Measurements from ENCODE around the gene SUCNR1. TPM values are rescaled to one million over a fixed set of nuclear protein-coding genes. Genes with fewer than 3 reads are reported as not detected.

SUCNR1 gene
- total RNA-seq, 1 experiment from 2014 or later: not detected

DNA sequence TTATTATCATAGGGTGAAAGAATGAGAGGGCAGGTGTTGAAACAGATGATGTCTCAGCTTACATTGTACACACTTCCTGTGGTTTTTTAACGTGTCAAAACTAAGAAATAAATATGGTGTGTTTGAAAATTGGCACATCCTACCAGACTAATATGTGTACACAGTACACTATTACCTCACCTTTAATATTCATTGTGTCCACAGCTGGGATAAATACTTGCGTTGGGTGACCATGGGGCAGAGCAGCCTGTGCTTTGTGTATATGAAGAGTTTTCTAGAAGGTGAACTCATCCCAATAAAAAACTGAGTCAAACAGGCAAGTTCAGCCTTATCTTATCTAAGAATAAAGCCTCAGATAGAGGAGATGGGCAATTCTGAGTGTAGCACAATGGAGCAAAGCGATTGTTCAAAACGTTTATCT lies 17.3 kb downstream of the SUCNR1 start:
- H2BK12ac ChIP-seq (ENCODE audit: insufficient read length, low read depth, low read length): no peak overlapping the region
- no peak overlapping the region for H3K56ac ChIP-seq (ENCODE audit: insufficient read length, low read depth, low read length)
- no peaks in the 10 kb centered on the region for H3K23me2 ChIP-seq (ENCODE audit: insufficient read length, low read depth, low read length, poor library complexity, severe bottlenecking)
- WGBS (ENCODE audit: extremely low coverage, insufficient read length, low lambda C conversion rate): no CpG with 5 or more reads among the region's 4 CpGs
- no peak overlapping the region for H2BK120ac ChIP-seq (ENCODE audit: low read depth, low read length, poor library complexity, severe bottlenecking)
- no peak for DNase-seq
- no peaks in the 10 kb centered on the region for H4K20me1 ChIP-seq (ENCODE audit: control insufficient read depth, insufficient read depth, insufficient read length)
- H3K4me1 ChIP-seq (ENCODE audit: insufficient read depth, low read length): no peaks in the 10 kb centered on the region
- H3K4me2 ChIP-seq (ENCODE audit: insufficient read depth, insufficient read length, low read length): no peak overlapping the region
- H3K14ac ChIP-seq (ENCODE audit: insufficient read depth, low read length): no peak overlapping the region
- no peak overlapping the region for H2AFZ ChIP-seq (ENCODE audit: low read length)
- H3K9ac ChIP-seq (ENCODE audit: extremely low read depth, insufficient read length, low read length): no peak overlapping the region
- H4K5ac ChIP-seq (ENCODE audit: insufficient read length, low read depth, low read length): no peak overlapping the region
- no peak overlapping the region for H3T11ph ChIP-seq (ENCODE audit: low read length)
- no peak overlapping the region for H3K27ac ChIP-seq (ENCODE audit: insufficient read length, low read depth, low read length)
- peaks cover 0 to 3% of the 10 kb centered on the region in 2 experiments; a peak in 2 of 5 replicates for H3K9me3 Mint-ChIP-seq
- H3K27ac Mint-ChIP-seq: no peak overlapping the region
- no peaks in the 10 kb centered on the region; a peak in 1 of 7 replicates for H3K36me3 Mint-ChIP-seq (ENCODE audit: insufficient read depth in 1 of 3, low read depth in 3 of 3)
- no peak overlapping the region for H3K18ac ChIP-seq (ENCODE audit: insufficient read length, low read depth, low read length)
- H3K4me3 Mint-ChIP-seq: no peak overlapping the region
- H3K27me3 ChIP-seq (ENCODE audit: insufficient read depth, low read length): no peaks in the 10 kb centered on the region
- no peak overlapping the region for H2BK5ac ChIP-seq (ENCODE audit: insufficient read length, low read length)
- H2AK5ac ChIP-seq (ENCODE audit: insufficient read length, low read length): no peak overlapping the region
- H4K91ac ChIP-seq (ENCODE audit: insufficient read length, low read depth, low read length): no peak overlapping the region
- no peaks in the 10 kb centered on the region for H3K9me3 ChIP-seq (ENCODE audit: control insufficient read depth, low read depth, low read length)
- H3K23ac ChIP-seq (ENCODE audit: insufficient read length, low read depth, low read length): no peak overlapping the region
- H3K79me1 ChIP-seq (ENCODE audit: insufficient read depth, low read depth, low read length, poor library complexity, severe bottlenecking): no peaks in the 10 kb centered on the region
- H3K4me1 Mint-ChIP-seq: peaks cover 7 to 9% of the 10 kb centered on the region in 2 experiments
- no peak overlapping the region for H2BK20ac ChIP-seq (ENCODE audit: low read depth, low read length, poor library complexity, severe bottlenecking)
- H2BK15ac ChIP-seq (ENCODE audit: low read depth, low read length): no peak overlapping the region
- H4K8ac ChIP-seq (replicated peaks; ENCODE audit: insufficient read length, low read depth, low read length): no peak overlapping the region
- TF ChIP-seq, protein P1, sequence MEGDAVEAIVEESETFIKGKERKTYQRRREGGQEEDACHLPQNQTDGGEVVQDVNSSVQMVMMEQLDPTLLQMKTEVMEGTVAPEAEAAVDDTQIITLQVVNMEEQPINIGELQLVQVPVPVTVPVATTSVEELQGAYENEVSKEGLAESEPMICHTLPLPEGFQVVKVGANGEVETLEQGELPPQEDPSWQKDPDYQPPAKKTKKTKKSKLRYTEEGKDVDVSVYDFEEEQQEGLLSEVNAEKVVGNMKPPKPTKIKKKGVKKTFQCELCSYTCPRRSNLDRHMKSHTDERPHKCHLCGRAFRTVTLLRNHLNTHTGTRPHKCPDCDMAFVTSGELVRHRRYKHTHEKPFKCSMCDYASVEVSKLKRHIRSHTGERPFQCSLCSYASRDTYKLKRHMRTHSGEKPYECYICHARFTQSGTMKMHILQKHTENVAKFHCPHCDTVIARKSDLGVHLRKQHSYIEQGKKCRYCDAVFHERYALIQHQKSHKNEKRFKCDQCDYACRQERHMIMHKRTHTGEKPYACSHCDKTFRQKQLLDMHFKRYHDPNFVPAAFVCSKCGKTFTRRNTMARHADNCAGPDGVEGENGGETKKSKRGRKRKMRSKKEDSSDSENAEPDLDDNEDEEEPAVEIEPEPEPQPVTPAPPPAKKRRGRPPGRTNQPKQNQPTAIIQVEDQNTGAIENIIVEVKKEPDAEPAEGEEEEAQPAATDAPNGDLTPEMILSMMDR (conservative IDR thresholded peaks at IDR 0.05): no peak
- no peak overlapping the region for H3K4ac ChIP-seq (ENCODE audit: low read depth, low read length)
- H3K79me2 ChIP-seq (ENCODE audit: insufficient read depth, low read length): no peaks in the 10 kb centered on the region
- H3K27me3 Mint-ChIP-seq (ENCODE audit: low read depth): peaks cover 4% of the 10 kb centered on the region; the same call in 1 of the 2 replicates

Measured in H9 (cell line).